ENCODE results near the gene CHAF1A.
A peak's percentile ranks its signal among the peaks of the same experiment; 100 is the strongest.

Gene CHAF1A

GRCh38 chr19:4402171-4403004 is at the start of gene CHAF1A:
Gene CHAF1A, plus strand, starts transcription at chr19:4402640. Its CDS starts 123 bp downstream, at chr19:4402763.
- peak; percentile 98 for DNase-seq

DNA sequence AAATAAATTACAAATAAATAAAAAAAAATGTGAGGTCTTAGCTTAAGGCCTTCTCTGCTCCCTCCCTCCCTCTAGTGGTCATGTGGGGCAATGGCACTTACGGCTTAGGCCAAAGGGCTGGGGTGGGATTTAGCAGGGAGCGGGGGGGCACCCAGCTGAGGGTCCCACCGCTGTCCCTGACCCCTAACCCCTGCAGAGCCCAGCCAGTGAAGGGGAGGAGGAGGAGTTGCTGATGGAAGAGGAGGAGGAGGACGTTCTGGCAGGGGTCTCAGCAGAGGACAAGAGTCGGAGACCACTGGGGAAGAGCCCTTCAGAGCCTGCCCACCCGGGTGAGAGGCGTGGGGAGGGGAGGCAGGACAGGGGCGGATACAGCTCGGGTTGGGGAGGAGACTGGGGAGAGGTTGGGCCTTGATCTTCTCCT is 49.7 kb upstream of the CHAF1A start:
- DNase-seq: peak; percentile 29

GRCh38 chr19:4354282-4354681 is 48.2 kb upstream of the CHAF1A start:
- DNase-seq: no peak

DNA sequence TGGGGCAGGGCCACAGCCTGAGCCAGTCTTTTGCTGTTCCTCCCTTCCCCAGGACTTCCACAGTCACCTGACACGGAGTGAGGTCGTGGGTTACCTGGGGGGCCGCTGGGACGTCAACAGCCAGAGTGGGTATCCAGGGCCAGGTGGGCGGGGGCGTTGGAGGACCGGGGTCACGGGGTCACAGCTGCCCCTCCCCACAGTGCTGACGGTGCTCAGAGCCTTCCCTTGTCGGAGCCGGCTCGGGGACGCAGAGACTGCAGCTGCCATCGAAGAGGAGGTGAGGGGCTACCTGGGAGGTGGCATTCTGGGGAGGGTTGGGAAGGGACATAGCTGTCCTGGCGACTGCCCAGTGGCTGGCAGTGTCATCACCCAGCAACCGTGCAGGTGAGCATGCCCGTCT is 47.5 kb upstream of the CHAF1A start:
- DNase-seq: no peak

DNA sequence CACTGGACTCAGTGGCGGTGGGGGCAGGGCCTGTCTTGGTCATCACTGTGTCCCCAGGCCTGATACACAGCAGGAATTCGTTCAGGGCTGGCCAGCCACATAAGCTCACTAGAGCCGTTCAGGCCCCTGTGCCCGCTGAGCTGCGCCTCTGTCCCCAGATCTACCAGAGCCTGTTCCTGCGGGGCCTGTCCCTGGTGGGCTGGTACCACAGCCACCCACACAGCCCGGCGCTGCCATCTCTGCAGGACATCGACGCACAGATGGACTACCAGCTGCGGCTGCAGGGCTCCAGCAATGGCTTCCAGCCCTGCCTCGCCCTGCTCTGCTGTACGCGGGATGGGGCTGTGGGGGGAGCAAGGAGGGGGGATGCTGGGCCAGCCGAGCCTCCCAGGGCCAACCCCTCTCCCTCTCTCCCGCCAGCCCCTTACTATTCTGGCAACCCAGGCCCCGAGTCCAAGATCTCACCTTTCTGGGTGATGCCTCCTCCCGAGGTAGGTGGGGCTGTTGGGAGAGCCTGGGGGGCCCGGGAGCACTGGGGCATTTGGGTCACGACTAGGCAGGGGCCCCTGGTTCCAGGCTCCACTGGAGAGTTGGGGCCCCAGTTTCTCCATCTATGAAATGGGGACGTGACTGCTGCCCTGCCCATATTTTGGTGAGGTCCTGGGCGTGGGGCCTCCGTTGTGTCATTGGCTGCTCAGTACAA is 45.2 kb upstream of the CHAF1A start:
- DNase-seq: no peak

GRCh38 chr19:4357921-4358326 is 44.5 kb upstream of the CHAF1A start:
- DNase-seq: no peak

DNA sequence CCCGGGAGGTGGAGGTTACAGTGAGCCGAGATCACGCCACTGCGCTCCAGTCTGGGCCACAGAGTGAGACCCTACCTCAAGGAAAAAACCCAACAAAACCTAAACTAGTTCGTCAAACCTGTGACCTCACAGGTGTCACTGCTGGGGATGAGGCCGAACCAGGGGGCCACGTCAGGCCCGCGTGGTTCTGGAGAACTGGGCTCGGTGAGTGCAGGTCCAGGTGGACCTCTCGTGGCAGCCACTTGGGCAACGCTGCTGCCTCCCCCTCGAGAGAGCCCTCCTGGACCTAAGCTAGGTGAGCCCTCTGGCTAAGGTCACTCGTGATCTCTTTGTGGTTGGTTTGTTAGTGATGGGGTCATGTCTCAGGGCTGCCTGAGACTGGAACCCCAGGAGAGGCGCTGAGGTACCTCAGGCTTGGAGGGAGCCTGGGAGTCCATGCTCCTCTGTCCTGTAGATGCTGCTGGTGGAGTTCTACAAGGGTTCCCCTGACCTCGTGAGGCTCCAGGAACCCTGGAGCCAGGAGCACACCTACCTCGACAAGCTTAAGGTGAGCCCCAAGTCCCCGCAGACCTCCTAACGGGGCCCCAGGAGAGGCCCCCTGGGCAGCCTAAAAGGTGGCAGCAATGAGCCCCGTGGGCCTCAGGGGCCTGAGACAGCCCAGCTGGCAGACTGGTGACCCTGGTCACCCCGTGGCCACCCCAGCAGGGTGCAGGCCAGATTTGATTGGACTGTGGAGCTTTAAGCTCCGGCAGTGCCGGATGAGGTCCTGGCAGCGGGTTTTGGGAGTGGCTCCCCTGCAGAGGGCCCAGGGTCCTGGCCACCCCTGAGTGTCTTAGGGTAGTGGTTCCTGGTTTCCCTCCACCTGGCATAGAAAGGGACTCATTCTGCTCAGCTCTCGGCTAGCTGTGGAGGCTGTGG is 43.5 kb upstream of the CHAF1A start:
- DNase-seq: no peak

GRCh38 chr19:4359627-4360000 is 42.8 kb upstream of the CHAF1A start:
- DNase-seq: no peak

GRCh38 chr19:4360081-4360569 is 42.3 kb upstream of the CHAF1A start:
- no peak for DNase-seq

DNA sequence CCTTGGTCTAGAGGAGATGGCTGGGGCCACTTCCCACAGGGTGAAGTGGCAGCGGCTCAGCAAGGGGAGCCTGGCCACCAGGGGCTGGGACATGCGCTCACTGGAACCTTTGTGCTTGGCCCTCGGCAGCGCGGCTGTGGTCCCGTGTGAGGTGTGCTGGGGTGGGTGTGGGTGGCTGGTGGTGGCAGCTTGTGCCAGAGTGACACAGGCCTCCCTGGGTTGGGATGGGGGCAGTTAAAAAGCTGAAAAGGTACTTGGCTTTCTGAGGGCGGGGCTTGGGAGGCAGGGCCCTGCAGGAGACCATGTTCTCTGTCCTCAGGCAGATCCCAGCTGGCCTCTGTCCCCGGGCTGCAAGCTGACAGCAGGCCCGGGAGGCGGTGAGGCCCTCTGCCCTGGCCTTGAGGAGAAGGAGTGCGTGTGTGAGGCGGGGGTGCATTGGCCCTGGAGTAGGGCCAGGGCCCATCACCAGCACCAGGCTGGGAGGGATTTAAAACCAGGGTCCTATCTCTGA is 41.7 kb upstream of the CHAF1A start:
- DNase-seq: no peak

GRCh38 chr19:4361152-4362046 is 41.0 kb upstream of the CHAF1A start:
- DNase-seq: no peak

DNA sequence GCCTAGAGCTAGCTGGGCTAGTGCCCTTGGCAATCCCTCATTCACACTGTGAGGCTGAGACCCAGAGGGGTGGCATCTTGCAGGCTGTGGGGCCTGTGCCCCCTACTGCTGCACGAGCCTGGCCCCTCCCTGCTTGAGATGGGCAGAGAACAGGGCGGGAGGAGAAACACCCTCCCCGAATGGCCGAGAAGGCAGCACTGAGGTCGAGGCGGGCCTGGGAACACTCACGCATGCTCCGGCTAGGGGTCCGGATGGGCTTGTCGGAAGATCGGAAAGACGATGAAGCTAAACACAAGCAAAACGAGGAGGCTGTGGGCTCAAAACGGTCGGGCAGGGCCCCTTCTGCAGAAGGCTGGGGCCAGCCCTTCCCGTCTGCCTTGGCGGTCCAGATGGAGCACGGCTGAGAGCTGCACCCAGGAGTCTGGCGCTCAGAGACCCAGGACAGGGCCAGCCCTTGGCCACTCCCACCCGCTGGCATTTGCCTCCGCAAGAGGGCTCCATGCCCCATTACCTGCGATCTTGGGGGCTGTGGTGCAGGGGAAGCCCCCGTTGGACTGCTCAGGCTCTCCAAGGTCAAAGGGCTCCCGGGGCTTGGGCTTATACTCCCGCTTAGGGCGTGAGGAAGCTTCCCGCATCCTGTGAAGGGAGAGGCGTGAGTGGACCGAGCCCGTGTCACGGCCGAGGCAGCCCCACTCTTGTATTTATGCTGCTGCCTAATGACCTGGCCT is 40.2 kb upstream of the CHAF1A start:
- DNase-seq: no peak

- no peak for DNase-seq
These were observed 39.5 kb upstream of the CHAF1A start for GRCh38 chr19:4362831-4363545.

DNA sequence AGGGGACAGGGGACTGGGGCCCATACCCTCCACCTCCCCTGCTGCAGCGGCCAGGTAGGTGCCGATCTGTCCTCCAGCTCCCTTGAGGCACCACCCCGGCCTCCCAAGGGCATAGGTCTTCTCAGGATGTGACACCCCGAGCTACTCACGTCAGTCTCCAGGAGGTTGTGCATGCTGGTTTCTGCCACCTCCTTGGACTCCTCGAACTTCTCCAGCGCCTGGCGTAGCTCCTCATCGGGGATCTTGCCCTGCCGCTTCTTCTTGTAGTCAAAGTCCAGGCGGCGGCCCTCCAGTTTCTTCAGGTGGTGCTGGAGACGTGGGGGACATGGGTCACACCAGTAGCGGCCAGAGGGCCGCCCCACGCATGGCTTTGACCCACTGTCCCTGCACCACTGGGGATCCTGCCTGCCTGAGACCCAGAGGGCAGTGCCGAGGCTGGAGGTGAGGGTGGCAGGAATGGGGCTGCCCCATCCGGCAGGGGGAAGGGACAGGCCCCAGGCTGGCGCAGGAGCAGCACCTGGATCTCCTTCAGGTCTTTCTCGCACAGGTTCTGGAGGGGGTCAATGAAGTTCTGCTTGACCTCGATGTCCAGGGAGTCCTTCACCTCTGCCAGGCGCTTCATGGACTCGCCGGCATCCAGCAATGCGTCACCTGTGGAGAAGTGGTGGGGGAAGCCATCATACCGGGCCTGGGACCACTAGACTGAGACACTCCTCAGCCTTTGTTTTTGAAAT is 38.7 kb upstream of the CHAF1A start:
- no peak for DNase-seq

DNA sequence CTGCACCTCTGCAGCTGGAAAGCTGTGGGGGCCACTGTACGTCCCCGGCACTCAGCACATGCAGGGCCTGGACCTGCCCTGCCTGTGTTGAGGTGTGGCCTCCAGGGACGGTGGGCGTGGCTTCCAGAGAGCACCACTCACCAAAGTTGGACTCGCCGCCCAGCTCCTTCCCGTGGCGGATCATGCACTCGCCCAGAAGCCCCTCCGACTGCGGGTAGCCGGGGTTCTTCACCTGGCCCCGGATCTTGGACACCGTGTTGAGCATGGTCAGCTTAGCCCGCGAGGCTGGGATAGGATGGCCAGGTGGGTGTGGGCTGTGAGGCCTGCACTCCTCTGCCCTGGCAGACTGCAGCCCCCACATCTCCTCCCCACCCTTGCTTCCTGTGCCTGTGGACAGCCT is 37.1 kb upstream of the CHAF1A start:
- DNase-seq: no peak

DNA sequence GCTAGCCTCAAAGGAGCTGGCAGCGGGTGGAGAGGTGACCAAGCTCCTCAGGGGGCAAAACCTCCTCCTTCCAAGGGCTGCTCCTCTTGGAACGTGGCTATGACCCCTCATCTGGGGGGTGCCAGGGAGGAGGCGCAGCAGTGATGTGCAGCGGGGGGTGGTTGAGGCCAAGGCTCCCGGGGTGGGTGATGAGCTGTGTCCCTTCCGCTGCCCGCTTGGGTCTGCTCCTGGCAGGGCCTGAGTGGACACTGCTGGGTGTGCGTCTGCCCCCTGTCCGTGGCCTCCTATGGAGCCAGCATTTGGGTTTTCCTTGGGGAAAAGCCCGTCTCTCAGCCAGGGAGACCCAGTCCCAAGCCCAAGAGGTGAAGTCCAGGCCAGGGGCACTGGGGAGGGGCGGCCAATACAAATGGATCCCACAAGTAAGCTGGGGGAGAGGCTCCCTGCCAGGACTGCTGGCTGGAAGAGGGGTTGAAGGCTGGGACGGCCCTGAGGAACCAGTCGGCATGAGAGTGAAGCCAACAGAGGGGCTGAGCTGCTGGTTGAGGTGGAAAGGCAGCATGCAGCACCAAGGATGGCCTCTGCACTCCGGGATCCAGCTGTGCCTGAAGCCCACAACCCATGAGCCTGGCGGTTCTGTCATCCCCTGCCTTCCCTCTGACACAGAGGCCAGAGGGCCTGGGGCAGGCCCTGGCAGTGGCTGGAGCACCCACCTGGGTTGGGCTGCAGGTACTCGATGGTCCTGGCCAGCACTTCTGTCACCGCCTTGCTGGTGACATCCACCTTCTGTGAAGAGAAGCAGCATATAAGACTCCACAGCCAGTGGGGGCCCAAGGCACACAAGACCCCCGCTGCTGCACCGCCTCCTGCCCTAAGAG is 36.4 kb upstream of the CHAF1A start:
- DNase-seq: no peak

DNA sequence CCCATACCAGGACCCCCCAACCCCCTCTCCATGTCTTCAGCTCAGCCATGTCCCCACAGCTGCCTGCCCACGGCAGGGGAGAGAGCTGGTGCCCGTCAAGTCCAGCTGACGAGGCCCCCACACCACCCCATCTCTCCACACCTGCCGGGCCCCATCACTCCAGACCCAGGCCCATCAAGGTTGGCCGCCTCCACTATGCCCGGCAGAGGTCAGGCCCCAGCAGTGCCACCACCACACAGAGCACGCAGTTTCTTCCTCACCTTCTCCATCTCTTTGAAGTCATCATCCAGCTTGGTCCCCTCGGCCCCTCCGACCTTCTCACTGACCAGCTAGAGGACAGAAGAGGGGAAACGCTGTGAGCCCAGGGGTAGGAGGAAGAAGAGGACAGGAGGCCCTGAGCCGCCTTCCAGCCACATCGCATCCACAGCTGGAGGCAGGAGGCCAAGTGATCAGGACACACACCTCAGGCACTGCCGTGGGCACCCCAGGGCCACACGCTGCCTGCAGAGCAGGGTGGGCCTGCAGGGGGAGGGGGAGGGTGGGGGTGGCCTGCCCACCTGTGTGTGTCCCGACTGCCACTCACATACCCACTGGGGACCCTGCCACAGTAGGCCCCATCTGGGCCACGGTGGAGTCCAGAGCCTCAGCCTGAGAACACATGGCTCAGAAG is 35.6 kb upstream of the CHAF1A start:
- DNase-seq: no peak

DNA sequence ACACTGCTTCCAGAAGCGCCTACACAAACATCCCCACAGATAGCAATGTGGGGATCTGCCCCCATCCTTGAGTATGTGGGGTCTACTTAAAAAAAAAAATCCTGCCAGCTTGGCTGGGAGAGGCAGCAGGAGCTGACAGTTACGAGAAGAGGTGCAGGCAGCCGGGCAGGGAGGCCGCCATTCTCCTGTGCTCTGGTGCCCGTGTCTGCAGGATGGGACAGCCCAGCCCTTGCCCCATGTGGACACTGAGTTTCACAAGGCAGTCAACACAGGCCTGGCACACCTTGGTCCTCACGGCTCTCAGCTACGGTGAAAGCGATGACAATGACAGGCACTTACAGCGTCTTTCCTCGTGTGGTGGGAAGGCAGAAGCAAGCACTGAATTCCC is 35.1 kb upstream of the CHAF1A start:
- no peak for DNase-seq
